HG02870 (cell line): ENCODE results near the gene SEMA6B.
"Not testable (repeated sequence)": the region's sequence is repeated elsewhere in the genome, so short reads cannot be mapped to it uniquely, and the experiment has no call there.

Experiments used
- ATAC-seq: cut with Tn5 transposase; IDR thresholded peaks from one replicate; pipeline ENCODE4 v1.9.1; 2021; ENCODE audit warnings: mild to moderate bottlenecking, moderate library complexity; ENCODE audit not compliant: unreplicated experiment

The SEMA6B gene

DNA sequence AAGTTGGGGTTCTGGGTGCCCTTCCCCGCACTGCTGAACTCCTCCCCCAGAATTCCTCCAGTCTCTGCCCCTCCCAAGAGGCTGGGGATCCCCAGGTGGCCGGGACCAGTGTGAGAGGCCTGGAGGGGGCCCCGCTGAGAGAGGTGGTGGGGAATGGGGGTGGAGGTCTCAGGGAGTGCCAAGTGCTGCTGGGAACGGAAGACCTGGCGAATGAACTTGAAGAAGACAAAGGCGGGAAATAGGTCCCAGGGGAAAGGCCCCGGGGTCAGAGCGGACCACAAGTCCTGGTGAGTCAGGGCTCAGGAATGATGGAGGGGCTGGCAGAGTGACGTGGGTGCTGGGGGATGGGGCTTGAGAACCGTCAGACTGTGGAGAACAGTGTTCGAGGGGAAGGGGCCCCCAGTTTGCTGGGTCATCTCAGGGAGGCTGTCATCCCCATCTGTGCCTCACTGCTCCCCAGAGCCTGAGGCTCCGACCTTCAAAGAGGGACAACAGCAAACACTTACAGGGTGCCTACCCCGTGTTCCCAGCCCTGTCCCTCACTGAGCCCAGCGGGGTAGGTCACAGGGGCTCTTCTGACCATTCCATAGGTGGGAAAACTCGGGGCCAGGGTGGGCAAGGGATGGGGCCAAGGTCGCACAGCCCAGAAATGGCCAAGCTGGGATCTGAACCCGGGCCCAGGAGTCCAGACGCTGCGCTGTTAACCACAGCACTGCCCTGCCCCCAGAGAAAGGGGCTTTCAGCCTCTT is 16.0 kb upstream of the SEMA6B start:
- ATAC-seq = no peak

DNA sequence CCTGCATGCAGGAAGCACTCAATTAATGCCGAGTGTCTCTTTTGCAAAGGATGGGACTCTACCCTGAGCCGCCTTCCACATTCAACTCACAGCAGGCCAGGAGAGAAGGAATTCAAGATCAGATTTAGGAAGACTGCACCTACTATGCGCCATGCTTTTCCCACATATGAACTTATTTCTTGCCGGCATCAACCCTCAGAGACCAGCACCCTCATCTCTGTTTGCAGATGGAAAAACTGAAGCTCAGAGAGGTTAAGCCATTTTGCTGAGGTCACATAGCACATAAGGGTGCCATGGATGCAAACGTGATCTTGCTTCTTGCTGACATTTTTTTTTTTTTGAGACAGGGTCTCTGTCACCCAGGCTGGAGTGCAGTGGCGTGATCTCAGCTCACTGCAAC is 14.2 kb upstream of the SEMA6B start:
- no peak for ATAC-seq

GRCh38 chr19:4571305-4571917 is 11.9 kb upstream of the SEMA6B start:
- ATAC-seq = no peak

DNA sequence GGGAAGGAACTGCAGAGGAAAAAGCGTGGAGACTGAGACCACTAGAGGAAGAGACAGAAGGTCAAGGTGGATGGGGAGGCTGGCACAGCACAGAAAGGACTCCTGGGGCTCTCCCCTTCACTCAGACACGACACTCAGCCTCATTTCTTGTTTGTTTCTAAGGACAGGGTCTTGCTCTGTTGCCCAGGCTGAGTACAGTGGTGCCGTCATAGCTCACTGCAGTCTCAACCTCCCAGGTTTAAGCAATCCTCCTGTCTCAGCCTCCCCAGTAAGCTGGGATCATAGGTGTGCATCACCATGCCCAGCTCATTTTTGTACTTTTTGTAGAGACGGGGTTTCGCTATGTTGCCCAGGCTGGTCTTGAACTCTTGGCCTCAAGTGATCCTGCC is 11.4 kb upstream of the SEMA6B start:
- ATAC-seq = no peak

GRCh38 chr19:4570402-4570801 is 10.9 kb upstream of the SEMA6B start:
- ATAC-seq = no peak

DNA sequence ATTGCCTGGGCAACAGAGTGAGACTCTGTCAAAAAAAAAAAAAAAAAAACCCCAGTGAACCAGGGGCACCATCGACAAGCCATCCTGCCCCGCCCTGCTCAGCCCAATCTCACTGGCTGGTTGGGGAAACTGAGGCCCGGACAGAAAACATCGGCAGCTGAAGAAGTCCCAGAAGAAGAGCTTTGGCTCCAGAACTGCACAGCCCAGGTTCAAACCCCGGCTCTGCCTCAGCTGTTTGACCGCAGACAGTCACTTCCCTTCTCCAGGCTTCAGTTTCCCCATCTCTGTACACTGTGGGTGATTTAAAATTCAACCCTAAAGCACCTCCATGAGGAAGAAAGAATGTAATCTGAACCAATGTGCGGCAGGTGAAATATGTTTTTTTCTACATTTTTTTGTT is 9.4 kb upstream of the SEMA6B start:
- no peak for ATAC-seq

DNA sequence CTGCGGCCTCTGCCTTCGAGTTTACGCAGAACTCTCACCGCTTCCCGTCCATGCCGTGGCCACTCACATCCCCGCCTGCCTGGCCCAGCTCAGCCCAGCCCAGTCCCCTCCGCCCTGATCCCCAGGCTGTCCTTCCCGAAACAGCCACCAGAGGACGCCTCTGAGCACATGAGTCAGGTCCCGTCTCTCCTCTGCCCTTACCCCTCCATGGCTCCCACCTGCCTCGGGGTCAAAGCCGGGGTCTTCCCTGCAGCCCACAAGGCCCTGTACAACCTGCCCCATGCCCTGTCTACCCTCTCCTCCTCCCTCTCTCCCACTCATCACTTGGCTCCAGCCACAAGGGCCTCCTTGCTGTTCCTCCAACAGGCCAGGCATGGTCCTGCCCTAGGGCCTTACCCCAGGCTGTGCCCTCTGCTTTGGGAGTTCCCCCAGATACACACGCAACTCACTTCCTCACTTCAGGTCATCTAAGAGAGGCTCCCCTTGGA is 8.1 kb upstream of the SEMA6B start:
- no peak for ATAC-seq

DNA sequence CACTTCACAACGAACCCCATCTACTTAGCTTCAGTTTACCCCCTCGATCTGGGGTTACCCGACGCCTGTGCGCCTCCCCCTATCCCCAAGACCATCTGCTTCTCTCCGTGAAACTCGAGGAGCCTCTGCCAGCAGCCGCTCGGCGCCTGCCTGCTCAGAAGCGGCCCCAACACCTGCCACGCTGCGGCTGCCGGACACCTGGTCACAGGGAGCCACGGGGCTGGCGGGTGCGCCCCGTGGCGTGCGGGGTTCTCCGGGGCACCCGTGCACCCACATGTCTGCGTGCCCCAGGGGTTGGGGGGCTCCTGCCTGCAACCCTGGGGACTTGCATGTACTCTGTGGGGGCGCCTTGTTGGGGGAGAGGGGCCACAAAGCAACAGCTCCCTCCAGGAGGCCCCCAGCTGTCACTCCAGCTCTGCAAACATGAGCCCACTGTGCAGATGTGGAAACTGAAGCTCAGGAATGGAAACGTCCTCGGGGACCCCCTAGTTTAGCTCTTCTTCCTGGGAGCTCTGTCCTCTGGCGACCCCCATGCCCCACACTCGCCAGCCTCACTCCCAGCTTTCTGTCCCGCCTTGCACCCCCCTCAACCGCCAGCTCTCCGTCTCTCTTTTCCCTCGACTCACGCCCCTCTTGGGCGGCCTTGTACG is 7.0 kb upstream of the SEMA6B start:
- ATAC-seq = no peak

GRCh38 chr19:4563562-4563961 is 4.1 kb upstream of the SEMA6B start:
- not testable (repeated sequence) for ATAC-seq

DNA sequence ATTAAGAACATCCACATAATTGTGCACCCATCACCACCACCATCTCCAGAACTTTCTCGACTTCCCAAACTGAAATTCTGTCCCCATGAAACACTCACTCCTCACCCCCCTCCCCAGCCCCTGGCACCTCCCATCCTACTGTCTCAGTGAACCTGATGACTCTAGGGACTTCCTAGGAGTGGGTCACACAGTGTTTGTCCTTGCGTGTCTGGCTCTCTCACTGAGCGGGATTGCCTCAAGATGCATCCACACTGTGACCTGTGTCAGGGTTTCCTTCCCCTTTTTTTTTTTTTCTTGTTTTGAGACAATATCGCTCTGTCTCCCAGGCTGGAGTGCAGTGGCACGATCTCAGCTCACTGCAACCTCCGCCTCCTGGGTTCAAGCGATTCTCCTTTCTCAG is 2.6 kb upstream of the SEMA6B start:
- ATAC-seq = not testable (repeated sequence)

- no peak for ATAC-seq
These were observed 1.2 kb downstream of the SEMA6B start for GRCh38 chr19:4557971-4558941.

DNA sequence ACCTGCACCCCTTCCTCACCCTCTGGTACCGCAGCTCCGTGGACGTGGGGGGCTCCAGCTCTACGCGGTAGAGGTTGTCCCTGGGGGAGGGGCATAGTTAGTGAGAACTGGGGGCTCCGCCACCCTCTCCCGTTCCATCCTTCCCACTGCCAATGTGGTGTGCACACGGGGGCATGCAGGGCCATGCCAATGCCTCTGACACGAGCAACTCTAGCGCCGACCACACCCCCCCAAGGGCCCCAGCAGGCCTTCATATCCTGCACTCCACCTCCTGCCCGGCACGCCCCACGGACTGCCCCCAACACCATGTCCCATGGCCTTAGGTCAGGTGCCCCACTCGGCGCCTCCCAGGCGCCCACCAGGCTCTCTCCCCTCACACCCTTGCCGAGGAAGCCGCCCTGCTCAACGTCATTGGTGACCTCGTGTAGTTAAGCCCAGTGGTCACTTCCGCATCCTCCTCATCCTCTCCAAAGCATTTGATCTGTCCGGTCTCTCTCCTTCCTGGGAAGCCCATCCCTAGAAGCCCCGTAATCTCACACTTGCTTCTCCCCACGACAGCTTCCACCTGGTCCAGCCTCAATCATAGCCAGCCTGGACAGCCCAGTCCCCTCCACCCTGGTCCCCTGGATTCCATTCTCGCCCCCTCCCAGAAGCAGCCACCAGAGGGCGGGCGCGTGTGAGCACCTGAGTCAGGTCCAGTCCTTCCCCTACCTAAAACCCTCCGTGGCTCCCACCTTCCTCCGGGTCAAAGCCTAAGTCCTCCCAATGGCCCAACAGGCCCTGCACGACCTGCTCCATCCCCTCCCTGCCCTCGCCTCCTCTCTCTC is 2.1 kb downstream of the SEMA6B start:
- ATAC-seq = no peak

DNA sequence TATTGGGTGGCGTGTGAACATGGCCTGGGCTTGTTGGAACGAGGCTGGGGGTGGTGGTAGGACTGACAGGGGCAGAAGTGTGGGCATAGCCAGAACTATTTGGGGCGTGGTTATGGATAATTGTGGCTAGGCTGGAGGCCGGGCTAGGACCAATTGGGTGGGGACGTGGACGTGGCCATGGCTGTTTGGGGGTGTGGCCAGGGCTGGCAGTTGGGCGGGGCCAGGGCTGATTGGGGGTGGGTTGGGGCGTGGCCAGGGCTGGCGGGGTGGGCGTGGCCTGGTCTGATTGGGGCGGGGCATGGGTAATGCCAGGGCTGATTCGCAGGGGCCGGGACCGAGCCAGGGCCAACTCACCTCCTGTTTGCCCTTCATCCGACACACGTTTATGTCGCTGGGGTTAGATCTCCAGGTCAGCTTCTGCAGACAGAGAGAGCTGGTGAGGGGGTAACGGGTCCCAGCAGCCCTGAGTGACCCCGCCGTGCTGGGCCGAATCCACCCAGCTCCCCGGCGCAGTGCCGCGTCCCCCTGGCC is 2.8 kb downstream of the SEMA6B start:
- ATAC-seq = no peak

DNA sequence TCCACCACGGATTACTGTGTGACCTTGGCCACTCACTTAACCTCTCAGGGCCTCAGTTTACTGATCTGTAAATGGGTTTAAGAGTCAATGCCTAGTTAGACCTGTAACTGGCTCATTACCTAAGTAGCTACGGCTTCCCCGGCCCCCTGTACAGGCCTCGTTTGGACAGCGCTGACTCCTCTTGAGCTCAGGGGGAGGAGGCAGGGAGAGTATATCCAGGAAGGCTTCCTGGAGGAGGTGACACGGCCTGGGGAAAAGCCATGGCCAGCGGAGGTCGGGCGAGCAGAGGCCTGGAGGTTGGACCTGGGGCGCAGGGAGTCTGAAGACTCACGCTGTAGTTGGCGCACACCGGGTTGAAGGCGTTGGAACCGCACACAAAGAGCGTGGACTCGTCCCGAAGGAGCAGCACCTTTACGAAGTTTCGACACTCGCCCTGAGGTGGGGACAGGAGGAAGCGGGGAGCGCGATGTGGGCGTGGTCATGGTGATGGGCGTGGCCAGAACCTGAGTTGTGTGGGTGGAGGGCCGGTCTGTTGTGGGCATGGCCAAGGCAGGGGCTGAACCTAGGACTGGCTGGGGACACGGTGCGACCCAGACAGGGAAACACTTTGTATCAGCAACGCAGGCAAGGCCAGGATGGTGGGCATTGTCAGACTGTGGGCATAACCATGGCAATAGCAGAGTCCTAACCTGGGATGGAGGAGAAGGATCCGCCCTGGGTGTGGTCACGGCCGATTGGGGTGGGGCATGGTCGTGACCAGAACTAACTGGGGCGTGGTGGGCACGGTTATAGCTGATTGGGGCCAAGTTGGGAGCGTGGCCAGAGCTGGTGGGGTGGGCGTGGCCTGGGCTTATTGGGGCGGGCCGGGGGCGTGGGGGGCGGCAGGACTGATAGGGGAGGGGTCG is 3.6 kb downstream of the SEMA6B start:
- no peak for ATAC-seq

DNA sequence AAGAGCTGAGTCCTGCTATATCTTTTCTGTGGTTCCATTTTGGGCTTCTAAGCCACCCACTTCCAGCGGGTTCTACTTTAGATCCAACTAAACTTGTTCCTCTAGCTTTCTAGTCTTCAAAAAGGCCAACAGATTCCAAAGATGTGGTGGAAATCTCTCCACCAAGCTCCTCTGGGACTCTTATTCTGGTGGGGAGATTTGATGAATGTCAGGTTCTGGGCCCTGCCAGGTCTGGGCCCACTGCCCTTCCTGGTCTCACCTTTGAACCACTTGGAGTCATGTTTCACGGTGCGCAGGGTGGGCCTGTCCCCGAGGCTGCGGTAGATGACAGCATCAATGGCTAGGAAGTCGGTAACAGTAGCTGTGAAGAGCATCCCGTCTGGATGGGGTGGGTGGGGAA is 4.8 kb downstream of the SEMA6B start:
- ATAC-seq = no peak

GRCh38 chr19:4553775-4554174 is 5.7 kb downstream of the SEMA6B start:
- ATAC-seq = no peak

GRCh38 chr19:4553092-4553695 is 6.3 kb downstream of the SEMA6B start:
- no peak for ATAC-seq

DNA sequence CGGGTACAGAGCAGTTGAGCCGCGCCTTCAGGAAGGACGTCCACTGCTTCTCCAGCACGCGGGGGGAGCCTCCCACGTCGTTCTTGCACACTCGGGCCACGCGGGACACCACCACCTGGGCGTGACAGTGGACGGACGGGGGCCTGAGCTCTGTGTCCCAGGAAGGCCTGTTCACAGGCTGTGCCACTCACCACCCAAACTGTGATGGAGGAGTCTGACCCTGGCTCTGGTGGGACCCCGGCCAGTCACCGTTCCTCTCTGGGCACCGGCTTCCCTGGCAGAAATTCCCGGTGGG is 7.0 kb downstream of the SEMA6B start:
- no peak for ATAC-seq
